Nephron progenitor cell (in vitro differentiated cells): ENCODE measurements around the gene VASH2.

ENCODE experiments used
- DNase-seq: peaks from one replicate; pipeline ENCODE4 v3.0.0; 2021
- H3K27ac Mint-ChIP-seq: 2 replicates; pipeline ENCODE4 v1.8.0; 2021; ENCODE audit warnings: mild to moderate bottlenecking, moderate library complexity, mixed read lengths
- H3K27me3 Mint-ChIP-seq: 2 replicates; pipeline ENCODE4 v1.8.0; 2021; ENCODE audit warnings: mild to moderate bottlenecking, low read depth, mixed read lengths; ENCODE audit not compliant: poor library complexity
- H3K36me3 Mint-ChIP-seq: 2 replicates; pipeline ENCODE4 v1.8.0; 2021; ENCODE audit warnings: low read depth, mixed read lengths
- H3K4me1 Mint-ChIP-seq: 2 replicates; pipeline ENCODE4 v1.8.0; 2021; ENCODE audit warnings: mixed read lengths
- H3K4me3 Mint-ChIP-seq: 2 replicates; pipeline ENCODE4 v1.8.0; 2021; ENCODE audit warnings: mild to moderate bottlenecking, moderate library complexity, mixed read lengths
- H3K9me3 Mint-ChIP-seq: 2 replicates; pipeline ENCODE4 v1.8.0; 2021; ENCODE audit warnings: mild to moderate bottlenecking, moderate library complexity, mixed read lengths
- TF ChIP-seq, protein P1 (sequence below): fragments of 200-600 bp; sonication (generic); IDR thresholded peaks from 2 replicates; pipeline ENCODE4 v1.5.0; 2021; ENCODE audit warnings: antibody characterized with exemption

VASH2 gene

DNA sequence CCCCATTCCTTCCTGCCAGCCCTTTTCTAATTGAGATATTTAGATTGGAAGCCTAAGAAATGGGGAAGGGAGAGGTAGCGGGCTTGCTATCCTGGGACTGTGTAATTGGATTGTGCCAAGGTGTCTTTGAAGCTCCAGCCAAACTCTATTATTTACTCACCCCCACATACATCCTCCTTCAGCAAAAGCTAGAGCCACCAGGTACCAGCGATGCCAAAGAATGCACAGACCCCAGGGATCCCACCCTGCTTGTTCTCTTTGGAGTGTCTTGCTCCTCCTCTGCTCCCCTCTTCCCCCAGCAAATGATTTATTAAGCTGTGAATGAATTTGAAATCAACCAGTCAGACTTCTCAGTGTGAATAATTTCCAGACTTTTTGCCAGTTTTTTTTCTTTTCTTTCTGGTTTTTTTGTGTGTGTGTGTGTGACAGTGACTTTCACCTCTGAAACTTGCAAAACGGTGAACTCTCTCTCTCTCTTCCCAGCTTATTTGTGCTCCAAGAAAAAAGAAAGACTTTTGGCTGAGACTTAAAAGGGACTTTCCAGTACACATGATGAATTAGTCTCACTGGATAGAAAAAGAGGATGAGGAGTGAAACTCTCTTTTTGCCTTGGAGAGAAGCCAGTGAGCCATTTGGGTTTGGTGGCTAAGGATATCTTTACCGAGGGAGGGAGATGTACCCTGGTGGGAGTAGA lies 1.8 kb downstream of the VASH2 start:
- Mint-ChIP-seq H3K4me1 (peaks cover 51% of the 10 kb centered on the region), H3K27me3 (peaks cover 9% of the 10 kb centered on the region), H3K9me3 (peaks cover 7% of the 10 kb centered on the region), H3K27ac (no peak overlapping the region), H3K4me3 (peak overlapping the region; percentile 91), H3K36me3 (peaks cover 40% of the 10 kb centered on the region)
- DNase-seq, result no peak
- TF ChIP-seq, protein P1, sequence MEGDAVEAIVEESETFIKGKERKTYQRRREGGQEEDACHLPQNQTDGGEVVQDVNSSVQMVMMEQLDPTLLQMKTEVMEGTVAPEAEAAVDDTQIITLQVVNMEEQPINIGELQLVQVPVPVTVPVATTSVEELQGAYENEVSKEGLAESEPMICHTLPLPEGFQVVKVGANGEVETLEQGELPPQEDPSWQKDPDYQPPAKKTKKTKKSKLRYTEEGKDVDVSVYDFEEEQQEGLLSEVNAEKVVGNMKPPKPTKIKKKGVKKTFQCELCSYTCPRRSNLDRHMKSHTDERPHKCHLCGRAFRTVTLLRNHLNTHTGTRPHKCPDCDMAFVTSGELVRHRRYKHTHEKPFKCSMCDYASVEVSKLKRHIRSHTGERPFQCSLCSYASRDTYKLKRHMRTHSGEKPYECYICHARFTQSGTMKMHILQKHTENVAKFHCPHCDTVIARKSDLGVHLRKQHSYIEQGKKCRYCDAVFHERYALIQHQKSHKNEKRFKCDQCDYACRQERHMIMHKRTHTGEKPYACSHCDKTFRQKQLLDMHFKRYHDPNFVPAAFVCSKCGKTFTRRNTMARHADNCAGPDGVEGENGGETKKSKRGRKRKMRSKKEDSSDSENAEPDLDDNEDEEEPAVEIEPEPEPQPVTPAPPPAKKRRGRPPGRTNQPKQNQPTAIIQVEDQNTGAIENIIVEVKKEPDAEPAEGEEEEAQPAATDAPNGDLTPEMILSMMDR, result no peak

DNA sequence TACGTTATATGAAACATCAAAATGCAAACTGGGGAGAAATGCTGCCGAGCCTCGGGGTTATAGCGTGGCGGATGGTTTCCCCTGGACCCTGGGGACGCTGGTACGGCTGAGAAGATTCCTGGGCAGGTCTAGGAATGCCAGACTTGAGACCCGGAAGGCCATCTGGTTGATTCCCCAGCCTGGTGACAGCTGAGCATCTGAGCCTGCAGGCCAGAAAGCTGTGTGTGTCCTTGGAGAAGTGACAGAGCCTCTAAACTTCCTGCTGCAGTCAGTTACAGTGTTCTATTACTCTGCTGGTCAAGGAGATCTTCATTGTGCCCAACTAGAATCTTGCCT lies 2.3 kb downstream of the VASH2 start:
- TF ChIP-seq, protein P1, result no peak
- H3K4me3 Mint-ChIP-seq, result peak overlapping the region; percentile 91
- no peak for DNase-seq
- peaks cover 9% of the 10 kb centered on the region for H3K27me3 Mint-ChIP-seq
- H3K9me3 Mint-ChIP-seq, result peaks cover 7% of the 10 kb centered on the region
- H3K27ac Mint-ChIP-seq, result no peak overlapping the region
- peaks cover 41% of the 10 kb centered on the region for H3K36me3 Mint-ChIP-seq
- H3K4me1 Mint-ChIP-seq, result peaks cover 52% of the 10 kb centered on the region

DNA sequence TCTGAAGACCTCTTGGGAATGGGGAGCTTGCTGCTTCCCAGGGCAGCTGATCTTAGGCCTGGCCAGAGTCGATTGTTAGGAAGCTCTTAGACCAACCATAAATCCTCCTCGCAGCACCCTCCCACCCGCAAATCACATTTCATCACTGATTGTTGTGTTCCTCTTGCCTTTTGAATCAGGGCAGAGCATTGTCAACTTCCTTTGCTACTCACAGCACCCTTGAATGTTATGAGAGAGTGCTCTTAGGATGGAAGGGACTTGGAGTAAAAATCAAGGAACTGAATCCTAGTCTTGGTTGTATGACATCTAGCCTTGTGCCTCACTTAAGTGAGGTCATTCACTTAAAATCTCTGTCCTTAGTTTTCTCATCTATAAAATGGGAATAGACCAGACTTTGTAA lies 3.0 kb downstream of the VASH2 start:
- peaks cover 41% of the 10 kb centered on the region for H3K36me3 Mint-ChIP-seq

DNA sequence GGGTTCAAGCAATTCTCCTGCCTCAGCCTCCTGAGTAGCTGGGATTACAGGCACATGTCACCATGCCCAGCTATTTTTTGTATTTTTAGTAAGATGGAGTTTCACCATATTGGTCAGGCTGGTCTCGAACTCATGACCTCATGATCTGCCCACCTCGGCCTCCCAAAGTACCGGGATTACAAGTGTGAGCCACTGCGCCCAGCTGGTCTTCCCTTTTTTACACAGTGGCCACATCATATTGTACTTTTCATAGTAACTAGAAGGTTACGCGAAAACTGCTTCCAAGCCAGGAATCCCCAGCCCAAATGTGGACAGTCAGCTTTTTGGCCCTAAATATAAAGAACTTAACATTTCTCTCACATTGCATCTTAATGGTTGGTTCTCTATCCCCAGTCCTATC lies 4.2 kb downstream of the VASH2 start:
- TF ChIP-seq, protein P1, result no peak
- no peak overlapping the region for H3K4me3 Mint-ChIP-seq
- DNase-seq, result no peak
- peaks cover 62% of the 10 kb centered on the region for H3K4me1 Mint-ChIP-seq
- H3K36me3 Mint-ChIP-seq, result peaks cover 52% of the 10 kb centered on the region
- no peaks in the 10 kb centered on the region for H3K9me3 Mint-ChIP-seq
- H3K27me3 Mint-ChIP-seq, result peaks cover 4% of the 10 kb centered on the region
- no peak overlapping the region for H3K27ac Mint-ChIP-seq

More for the DNA sequence above, 3.0 kb downstream of the VASH2 start:
- TF ChIP-seq, protein P1, result no peak
- DNase-seq, result no peak
- H3K4me1 Mint-ChIP-seq, result peaks cover 59% of the 10 kb centered on the region
- H3K27ac Mint-ChIP-seq, result no peak overlapping the region
- peaks cover 6% of the 10 kb centered on the region for H3K9me3 Mint-ChIP-seq
- peak overlapping the region; percentile 74 for H3K4me3 Mint-ChIP-seq
- peaks cover 9% of the 10 kb centered on the region for H3K27me3 Mint-ChIP-seq

DNA sequence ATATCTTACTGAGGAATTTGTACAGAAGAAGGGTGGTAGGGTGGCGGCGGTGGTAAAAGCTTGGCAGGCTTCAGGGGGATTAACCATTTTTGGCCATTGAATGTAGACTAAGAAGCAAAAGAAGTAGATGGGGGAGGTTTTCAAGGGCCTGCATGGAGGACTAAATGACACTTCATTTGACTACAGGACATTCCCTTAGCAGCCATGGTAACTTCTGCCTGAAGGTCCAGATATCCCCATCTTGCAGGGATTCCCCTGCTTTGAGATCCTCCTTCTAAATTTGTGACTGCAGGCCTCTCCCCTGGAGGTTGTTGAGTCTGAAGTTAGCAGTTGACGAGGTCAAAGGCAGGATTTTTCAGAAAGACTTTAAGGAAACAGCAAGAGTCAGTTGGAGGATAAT lies 4.8 kb downstream of the VASH2 start:
- no peak overlapping the region for H3K27ac Mint-ChIP-seq
- TF ChIP-seq, protein P1, result no peak
- no peaks in the 10 kb centered on the region for H3K9me3 Mint-ChIP-seq
- H3K36me3 Mint-ChIP-seq, result peaks cover 56% of the 10 kb centered on the region
- H3K27me3 Mint-ChIP-seq, result peaks cover 3% of the 10 kb centered on the region
- H3K4me3 Mint-ChIP-seq, result no peak overlapping the region
- H3K4me1 Mint-ChIP-seq, result peaks cover 57% of the 10 kb centered on the region
- no peak for DNase-seq

DNA sequence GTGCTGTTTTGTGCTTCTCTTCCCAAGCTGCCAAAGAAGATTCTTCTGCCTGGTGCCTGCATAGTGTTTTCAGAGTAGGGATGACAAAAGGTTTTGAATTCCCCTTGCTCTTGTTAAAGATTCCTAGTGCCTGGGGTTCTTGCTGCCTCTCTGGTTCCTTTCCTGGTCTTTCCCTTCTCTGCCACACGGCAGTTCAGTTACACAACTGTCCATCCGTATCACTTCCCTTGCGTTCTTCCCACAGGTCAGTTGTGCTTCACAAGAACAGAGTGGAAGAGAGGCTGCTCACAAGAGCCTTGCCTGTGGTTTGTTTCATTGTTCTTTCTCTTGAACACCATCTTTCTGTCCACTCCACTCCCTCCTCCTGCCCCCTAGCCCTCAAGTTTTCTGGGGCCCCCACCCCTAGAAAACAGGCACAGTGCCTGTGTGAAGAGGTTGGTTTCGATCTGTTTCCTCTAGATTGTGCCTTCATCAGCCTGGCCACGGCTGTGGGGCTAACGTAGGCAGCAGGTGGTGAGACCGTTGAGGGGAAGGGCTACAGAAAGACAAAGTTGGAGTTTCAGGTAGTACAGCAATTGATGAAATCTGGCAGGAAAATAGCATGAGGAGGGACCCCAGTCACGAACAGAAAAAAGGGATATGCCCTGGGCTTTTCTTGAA lies 5.8 kb downstream of the VASH2 start:
- H3K4me1 Mint-ChIP-seq, result peaks cover 54% of the 10 kb centered on the region
- DNase-seq, result no peak
- TF ChIP-seq, protein P1, result no peak
- no peaks in the 10 kb centered on the region for H3K27me3 Mint-ChIP-seq
- H3K9me3 Mint-ChIP-seq, result no peaks in the 10 kb centered on the region
- no peak overlapping the region for H3K4me3 Mint-ChIP-seq
- peaks cover 66% of the 10 kb centered on the region for H3K36me3 Mint-ChIP-seq
- H3K27ac Mint-ChIP-seq, result peak overlapping the region; percentile 77
